Activated CD4-positive, alpha-beta T cell treated with anti-CD3 and anti-CD28 coated beads, Interleukin-2, amount 50 U/mL, for 4 hours (primary cell): ENCODE data around the gene DMBX1.

ENCODE experiments used
- DNase-seq, 2 experiments: peaks; one replicate each; pipeline ENCODE4 v3.0.0-alpha.2; 2020

Gene DMBX1

GRCh38 chr1:46461017-46461808 is 28.4 kb upstream of the DMBX1 start:
- DNase-seq: no peak

- DNase-seq: no peak
Observed at GRCh38 chr1:46461809-46462448, 27.7 kb upstream of the DMBX1 start.

- no peak for DNase-seq
Observed at GRCh38 chr1:46464013-46464548, 25.6 kb upstream of the DMBX1 start.

- DNase-seq: no peak
Observed at GRCh38 chr1:46464915-46465314, 24.7 kb upstream of the DMBX1 start.

GRCh38 chr1:46465981-46466476 is 23.6 kb upstream of the DMBX1 start:
- no peak for DNase-seq

- no peak for DNase-seq
Observed at GRCh38 chr1:46466477-46467182, 23.0 kb upstream of the DMBX1 start.

GRCh38 chr1:46467183-46467504 is 22.5 kb upstream of the DMBX1 start:
- DNase-seq: no peak

- DNase-seq: no peak
Observed at GRCh38 chr1:46469881-46470280, 19.8 kb upstream of the DMBX1 start.

GRCh38 chr1:46471848-46472492 is 17.7 kb upstream of the DMBX1 start:
- DNase-seq: no peak

- no peak for DNase-seq
Observed at GRCh38 chr1:46472498-46473181, 17.0 kb upstream of the DMBX1 start.

GRCh38 chr1:46473991-46474390 is 15.6 kb upstream of the DMBX1 start:
- no peak for DNase-seq

GRCh38 chr1:46474570-46474969 is 15.1 kb upstream of the DMBX1 start:
- no peak for DNase-seq

GRCh38 chr1:46476673-46477072 is 13.0 kb upstream of the DMBX1 start:
- DNase-seq: no peak

- DNase-seq: peak; percentile 70 to 73
Observed at GRCh38 chr1:46477153-46477929, 12.3 kb upstream of the DMBX1 start.

- no peak for DNase-seq
Observed at GRCh38 chr1:46478721-46479485, 10.7 kb upstream of the DMBX1 start.

- DNase-seq: no peak
Observed at GRCh38 chr1:46479744-46480350, 9.8 kb upstream of the DMBX1 start.

GRCh38 chr1:46480959-46481646 is 8.5 kb upstream of the DMBX1 start:
- DNase-seq: no peak

- DNase-seq: no peak
Observed at GRCh38 chr1:46481961-46482360, 7.7 kb upstream of the DMBX1 start.

GRCh38 chr1:46483589-46483988 is 6.0 kb upstream of the DMBX1 start:
- DNase-seq: no peak
